ENCODE data around the gene ARHGAP40.

ARHGAP40 gene

GRCh38 chr20:38674765-38675133 is 73.1 kb downstream of the ARHGAP40 start:
- Histone ChIP-seq H3K4me3 (ENCODE audit: low read depth, low read length) (no peak overlapping the region), H3K9me3 (ENCODE audit: control insufficient read depth, insufficient read depth, low read depth, low read length) (no peaks in the 10 kb centered on the region), H3K27ac (ENCODE audit: extremely low read depth, low read depth, low read length) (no peak overlapping the region), H3K36me3 (ENCODE audit: control insufficient read depth in 2 of 2, insufficient read depth in 1 of 2, low read length in 2 of 2) (no peaks in the 10 kb centered on the region), H3K4me1 (ENCODE audit: control insufficient read depth, insufficient read depth, low read length) (peaks cover 4% of the 10 kb centered on the region; the same call in 1 of the 2 replicates)
- TF ChIP-seq RBAK (tag by site-specific recombination; IDR thresholded peaks at IDR 0.05) (no peak), YY1 (tag by site-specific recombination; IDR thresholded peaks at IDR 0.05) (no peak), ZNF404 (tag by site-specific recombination; IDR thresholded peaks at IDR 0.05) (no peak), ZNF416 (tag by site-specific recombination; IDR thresholded peaks at IDR 0.05) (no peak), SCRT1 (tag by site-specific recombination; IDR thresholded peaks at IDR 0.05; ENCODE audit: borderline replicate concordance) (no peak)
- CTCF ChIA-PET = interaction anchor here (1.7 kb wide), 1 partner anchor 16 kb away, joined by 5 read pairs; no protein-coding TSS in a partner anchor
- POLR2A ChIA-PET = interaction anchor here (0.7 kb wide), 1 partner anchor 35 kb away, joined by 3 read pairs; no protein-coding TSS in a partner anchor

GRCh38 chr20:38676576-38676975 is 75.0 kb downstream of the ARHGAP40 start:
- H3K4me3 ChIP-seq (ENCODE audit: low read depth, low read length) = no peak overlapping the region
- ChIA-PET CTCF (no interaction called here), POLR2A (no interaction called here)
- TF ChIP-seq ZNF513 (tag by site-specific recombination; IDR thresholded peaks at IDR 0.05) (no peak), PRDM2 (tag by site-specific recombination; IDR thresholded peaks at IDR 0.05; ENCODE audit: borderline replicate concordance) (no peak), ZXDB (tag by site-specific recombination; IDR thresholded peaks at IDR 0.05) (no peak), ZNF521 (tag by site-specific recombination; IDR thresholded peaks at IDR 0.05) (no peak), ZBTB1 (tag by site-specific recombination; IDR thresholded peaks at IDR 0.05) (no peak), ZNF155 (tag by site-specific recombination; IDR thresholded peaks at IDR 0.05) (no peak), ZNF311 (tag by site-specific recombination; IDR thresholded peaks at IDR 0.05; ENCODE audit: borderline replicate concordance) (no peak), ZNF768 (tag by site-specific recombination; IDR thresholded peaks at IDR 0.05) (no peak), MZF1 (tag by site-specific recombination; IDR thresholded peaks at IDR 0.05; ENCODE audit: borderline replicate concordance) (no peak), ZNF791 (tag by site-specific recombination; IDR thresholded peaks at IDR 0.05) (no peak), ZNF510 (tag by site-specific recombination; IDR thresholded peaks at IDR 0.05; ENCODE audit: insufficient replicate concordance) (no peak), HOXA7 (CRISPR knock-in tag; IDR thresholded peaks at IDR 0.05; ENCODE audit: borderline replicate concordance) (no peak), ZNF596 (tag by site-specific recombination; IDR thresholded peaks at IDR 0.05) (no peak), GLI2 (tag by site-specific recombination; IDR thresholded peaks at IDR 0.05; ENCODE audit: borderline replicate concordance, low read depth) (no peak), SETDB1 (IDR thresholded peaks at IDR 0.05; ENCODE audit: insufficient read length, low read length) (no peak), ZNF19 (tag by site-specific recombination; IDR thresholded peaks at IDR 0.05; ENCODE audit: low read depth) (no peak), ZFP3 (tag by site-specific recombination; IDR thresholded peaks at IDR 0.05; ENCODE audit: low read depth) (no peak), ZNF580 (tag by site-specific recombination; IDR thresholded peaks at IDR 0.05) (no peak), ZNF488 (tag by site-specific recombination; IDR thresholded peaks at IDR 0.05) (no peak)
- no peaks in the 10 kb centered on the region for H3K36me3 ChIP-seq (ENCODE audit: control insufficient read depth in 2 of 2, insufficient read depth in 1 of 2, low read length in 2 of 2)
- H3K4me1 ChIP-seq (ENCODE audit: control insufficient read depth, insufficient read depth, low read length) = peaks cover 4% of the 10 kb centered on the region; the same call in 1 of the 2 replicates
- H3K9me3 ChIP-seq (ENCODE audit: control insufficient read depth, insufficient read depth, low read depth, low read length) = no peaks in the 10 kb centered on the region
- H3K27ac ChIP-seq (ENCODE audit: extremely low read depth, low read depth, low read length) = no peak overlapping the region
